Inflammatory macrophage treated with lipopolysaccharide for 1 hour (primary cell): Measurements from ENCODE around the gene SNAP25.

Experiments
- DNase-seq, 2 donors: peaks; one replicate each; pipeline ENCODE4 v3.0.0-alpha.2; 2020 to 2022

SNAP25 gene

DNA sequence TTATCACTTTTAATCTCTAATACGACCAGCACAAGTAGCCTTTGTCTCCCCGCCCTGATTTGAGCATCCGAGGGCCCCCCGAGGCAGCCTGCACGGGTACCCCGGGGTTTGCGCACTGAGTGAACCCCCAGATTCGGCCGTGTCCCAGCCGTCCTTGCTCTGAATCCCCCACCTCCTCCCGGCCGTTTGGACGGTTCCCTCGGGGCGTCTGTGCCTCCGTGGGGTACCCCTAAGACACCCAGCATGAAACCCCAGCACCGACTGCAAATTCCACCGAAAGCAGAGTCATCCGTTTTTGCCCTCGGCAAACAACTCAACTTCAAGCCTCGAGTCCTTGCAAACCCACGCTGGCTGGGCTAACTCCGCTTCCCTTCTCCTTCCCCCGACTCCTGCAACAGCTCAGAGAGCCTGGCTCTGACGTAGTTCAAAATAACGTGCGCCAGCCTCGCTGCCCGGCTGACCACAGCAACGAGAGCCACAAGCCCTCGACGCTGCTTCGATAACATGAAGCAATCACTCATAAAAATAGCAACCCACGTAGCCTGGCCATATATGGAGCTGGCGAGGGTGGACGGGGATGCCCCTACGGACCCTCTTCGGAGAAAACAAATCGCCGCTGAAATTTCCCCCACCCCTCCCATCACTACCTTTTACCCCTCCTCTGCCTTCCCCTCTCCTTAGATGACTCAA is 764 bp upstream of the SNAP25 start:
- DNase-seq: peak; percentile 19 to 55

DNA sequence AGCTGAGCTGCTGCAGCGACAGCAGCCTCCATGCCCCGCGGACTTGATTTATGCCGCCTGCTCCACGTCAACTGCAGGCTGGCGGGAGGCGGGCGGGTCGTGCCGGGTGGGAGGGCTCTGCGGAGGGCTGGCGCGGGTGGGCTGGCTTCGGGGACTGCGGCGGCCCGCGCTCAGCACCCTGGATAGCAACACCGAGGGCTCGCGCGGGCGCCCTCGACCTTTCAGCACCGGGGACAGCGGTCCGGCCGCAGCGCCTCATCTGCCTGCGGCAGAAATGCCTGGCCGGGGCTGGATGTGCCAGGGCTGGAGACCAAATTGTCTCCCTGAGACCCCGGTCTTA is 792 bp downstream of the SNAP25 start:
- peak; percentile 35 to 63 for DNase-seq

DNA sequence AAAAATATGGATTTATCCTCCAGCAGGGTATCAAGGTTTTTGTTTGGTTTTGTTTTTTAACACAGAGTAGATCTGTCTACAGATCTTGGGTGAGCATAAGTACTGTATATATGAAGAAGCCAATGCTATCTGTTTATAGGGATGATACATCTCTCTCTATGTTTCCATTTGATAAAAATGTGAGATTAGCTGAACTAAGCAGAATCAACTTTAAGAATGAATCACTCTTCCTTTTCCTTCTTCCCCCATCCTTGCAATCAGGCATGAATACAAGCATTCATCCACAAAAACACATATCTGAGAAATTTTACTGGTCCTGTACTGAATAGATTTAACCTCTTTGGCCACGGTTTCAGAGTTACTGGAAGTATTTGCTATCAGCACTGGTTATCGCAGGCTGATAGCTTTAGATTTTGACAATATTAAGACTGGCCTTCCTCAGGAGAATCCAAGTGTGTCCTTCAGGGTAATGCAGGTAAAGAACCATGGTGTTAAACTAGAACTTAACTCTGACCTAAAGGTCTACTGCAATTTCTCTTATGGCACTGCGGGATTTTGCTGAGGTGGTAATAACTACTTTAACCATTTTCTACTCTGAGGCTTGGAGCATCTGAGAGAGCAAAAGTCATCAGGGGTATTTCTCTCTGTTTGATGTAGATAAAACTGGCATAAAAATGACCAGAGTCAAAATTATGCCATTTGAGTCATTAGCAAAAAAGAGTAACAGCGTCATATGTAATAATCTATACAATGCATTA is 1.5 kb downstream of the SNAP25 start:
- no peak for DNase-seq

DNA sequence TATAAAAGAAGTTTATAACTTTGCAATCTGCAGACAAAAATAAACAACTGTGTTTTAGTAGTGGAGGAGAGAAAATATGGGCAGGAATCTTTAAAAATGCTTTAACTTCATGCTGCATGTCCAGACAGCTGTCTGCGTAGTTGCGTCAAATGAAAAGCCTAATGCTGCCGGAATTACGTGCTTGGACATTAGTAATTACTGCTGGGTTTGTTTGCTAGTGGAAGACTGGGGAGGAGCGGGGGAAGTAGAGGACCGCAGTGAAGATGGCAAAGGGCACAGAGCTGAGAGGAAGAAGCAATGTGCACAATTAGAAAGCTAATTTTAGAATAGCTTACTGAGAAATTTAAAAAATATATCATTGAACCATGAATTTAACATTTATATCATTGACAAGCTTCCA is 2.4 kb downstream of the SNAP25 start:
- DNase-seq: no peak

DNA sequence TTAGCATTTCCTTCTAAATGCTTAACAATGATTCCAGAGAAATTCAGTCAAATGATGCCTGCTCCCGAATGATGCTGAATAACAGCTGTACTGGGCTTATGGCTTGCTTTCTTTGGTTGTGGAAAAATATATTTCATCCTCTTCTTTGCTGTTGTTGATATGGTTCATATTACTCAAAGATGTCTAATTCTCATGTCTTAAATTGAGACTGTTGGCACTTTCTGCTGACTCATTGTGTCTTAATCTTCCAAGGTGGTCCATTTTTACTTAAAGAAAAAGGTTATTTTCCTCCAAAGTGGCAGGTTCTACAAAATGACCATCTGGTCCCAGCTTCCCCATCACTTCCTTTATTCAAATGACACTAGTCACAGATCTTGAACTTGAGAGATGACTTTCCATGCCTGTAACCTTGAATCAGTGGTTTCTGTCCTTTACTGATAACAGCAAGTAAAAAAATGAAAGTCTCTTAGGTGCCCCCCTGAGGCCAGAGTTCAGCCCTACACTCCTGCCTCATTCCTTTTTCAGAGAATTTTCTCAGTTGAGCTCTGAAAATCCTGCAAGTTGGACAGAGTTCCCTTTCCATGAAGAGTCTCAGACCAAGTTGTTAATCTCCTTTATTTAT is 6.9 kb downstream of the SNAP25 start:
- DNase-seq: no peak

DNA sequence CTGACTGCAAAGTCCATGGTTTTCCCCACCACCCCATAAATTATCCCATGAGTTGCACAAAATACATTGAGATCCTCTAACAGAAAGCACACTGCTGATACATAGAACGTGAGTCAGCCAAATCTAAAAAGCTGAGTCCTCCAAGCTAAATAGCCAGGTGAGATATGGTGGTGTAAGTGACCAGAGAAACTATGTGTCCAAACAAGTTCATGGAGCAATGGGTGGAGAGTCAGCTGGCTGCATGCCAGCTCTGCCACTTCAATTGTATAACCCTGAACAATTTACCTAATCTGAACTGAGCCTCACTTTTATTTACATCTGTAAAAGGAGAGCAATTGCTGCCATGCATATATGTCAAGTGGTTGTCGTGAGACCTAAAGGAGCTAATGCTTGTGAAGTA is 9.7 kb downstream of the SNAP25 start:
- no peak for DNase-seq

DNA sequence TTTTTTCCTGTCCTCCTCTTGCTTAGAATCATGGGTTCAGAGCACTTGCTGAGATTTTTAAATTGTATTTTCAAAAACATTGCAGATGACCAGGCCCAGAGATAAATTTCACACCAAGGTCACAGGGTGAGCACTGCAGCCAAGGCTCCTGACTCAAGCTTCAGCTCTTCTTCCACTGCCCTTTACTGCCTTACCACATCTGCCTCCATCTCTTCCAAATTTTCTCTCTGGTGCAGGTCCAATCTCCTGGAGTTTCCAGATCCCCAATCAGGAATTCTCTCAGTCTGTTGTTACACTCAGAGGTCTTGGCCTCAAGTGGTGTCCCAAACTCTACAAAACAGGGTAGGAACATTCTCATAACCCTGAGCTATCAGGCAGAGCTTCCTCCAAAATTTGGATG is 12.7 kb downstream of the SNAP25 start:
- no peak for DNase-seq

DNA sequence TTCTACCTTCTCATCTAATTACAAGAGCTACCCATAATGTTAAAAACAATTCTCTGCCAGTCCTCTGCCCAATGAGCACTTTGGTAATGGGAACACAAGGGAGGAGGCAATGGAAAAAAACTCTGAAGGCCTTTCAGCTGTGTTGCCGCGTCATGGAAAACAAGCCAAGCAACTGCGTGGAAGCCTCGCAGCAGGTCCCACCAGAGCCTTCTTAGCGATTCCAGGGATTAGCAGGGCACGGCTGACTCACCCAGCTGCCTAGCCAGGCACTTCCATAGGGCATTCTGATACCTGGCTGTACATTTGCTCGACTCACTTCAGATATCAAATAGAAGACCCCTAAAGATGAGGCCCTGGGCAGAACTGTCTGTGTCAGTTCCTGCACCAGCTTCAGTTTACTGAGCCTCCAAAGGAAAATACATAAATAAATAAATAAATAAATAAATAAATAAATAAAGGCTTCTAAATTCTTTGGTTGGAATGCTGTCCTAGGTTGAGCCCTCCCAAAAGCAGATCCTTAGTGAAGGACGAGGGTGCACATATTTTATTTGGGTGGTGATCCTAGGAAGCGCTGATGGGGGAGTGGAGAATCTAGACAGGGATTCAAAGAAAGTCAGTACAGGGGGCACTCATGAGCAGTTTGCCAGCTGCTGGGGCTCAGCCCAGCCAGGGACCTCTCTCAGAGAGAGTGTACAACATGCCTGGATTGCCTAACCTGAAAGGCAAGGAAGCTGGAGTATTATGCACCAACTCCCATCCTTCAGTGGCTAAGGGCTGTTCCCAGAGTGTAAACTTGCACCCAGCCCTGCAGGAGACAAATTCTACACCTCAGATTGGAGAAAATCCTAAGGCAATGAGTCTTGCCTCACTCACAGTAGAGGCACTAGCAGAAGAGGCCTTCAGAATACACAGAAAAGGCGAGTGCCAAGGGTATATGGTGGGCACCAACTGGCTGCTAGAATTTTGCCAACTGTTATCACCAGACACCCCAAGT is 18.2 kb downstream of the SNAP25 start:
- no peak for DNase-seq

DNA sequence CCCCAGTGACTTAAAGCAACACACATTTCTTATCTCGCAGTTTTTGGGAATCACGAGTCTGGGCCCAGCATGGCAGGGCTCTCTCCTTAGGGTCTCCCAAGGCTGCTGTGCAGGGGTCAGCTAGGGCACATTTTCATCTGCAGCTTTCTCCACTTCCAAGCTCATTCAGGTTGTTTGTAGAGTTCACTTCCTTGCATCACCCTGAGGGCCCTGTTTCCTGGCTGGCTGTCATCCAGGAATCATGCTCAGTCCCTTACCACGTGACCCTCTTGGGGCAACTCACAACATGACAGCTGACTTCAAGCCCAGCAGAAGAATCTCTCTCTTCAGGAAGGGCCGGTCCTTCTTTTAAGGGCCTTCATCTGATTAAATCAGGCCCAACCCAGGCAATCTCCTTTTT is 21.3 kb downstream of the SNAP25 start:
- no peak for DNase-seq

DNA sequence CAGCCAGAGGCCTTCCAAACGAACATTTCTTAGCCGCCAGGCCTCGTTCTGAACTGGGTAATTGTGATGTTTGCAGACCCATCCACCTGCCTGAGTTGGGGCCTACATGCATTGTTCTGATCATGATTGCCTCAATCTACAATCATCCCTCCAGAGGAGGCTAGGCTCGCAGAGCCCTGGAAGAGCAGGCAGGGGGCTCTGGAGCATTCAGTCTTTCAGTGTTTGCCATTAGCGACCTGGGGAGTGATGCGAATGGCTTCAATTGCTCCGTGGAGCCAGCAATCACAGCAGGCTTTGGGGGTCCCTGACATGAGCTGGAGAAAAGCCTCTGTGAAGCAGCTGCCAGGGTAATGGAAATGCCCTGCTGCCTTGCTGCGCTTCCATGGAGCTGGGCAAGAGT is 22.0 kb downstream of the SNAP25 start:
- DNase-seq: no peak

DNA sequence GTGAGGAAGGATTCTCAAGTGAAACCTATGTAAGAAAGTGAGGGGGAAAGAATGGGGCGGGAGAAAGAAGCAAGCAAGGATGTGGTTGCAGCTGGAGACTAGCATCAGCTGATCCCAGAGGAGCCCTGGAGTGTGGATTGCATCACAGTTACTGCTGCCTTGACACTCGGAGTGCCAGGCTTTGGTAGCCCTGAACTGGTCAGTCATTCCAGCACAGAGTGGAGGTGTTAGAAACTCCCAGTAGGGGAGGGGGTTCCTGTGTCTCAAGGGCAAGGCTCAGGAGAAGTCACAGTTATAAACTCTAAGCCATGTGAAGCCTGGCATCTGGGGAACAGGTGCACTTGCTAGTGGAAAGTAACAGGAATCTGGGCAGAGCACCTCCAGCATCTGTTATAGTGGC is 23.5 kb downstream of the SNAP25 start:
- DNase-seq: no peak

DNA sequence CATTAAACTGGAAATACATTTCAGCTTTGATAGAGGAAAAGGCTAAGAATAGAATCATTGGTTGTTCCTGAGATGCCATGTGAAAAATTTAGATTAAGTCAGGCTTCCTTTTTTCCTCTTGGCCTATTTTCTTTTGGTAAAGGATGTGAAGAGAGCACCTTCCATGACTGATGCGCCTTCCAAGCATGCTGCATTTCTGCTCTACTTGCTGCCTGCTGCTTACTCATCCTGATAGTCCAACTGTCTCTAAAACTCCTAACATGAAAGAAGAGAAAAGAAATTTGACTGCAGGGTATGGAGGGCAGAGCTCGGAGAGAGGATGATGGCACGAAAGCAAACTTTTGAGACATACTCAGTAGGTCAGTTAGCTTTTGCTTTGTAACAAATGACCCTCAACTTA is 28.8 kb downstream of the SNAP25 start:
- DNase-seq: no peak

DNA sequence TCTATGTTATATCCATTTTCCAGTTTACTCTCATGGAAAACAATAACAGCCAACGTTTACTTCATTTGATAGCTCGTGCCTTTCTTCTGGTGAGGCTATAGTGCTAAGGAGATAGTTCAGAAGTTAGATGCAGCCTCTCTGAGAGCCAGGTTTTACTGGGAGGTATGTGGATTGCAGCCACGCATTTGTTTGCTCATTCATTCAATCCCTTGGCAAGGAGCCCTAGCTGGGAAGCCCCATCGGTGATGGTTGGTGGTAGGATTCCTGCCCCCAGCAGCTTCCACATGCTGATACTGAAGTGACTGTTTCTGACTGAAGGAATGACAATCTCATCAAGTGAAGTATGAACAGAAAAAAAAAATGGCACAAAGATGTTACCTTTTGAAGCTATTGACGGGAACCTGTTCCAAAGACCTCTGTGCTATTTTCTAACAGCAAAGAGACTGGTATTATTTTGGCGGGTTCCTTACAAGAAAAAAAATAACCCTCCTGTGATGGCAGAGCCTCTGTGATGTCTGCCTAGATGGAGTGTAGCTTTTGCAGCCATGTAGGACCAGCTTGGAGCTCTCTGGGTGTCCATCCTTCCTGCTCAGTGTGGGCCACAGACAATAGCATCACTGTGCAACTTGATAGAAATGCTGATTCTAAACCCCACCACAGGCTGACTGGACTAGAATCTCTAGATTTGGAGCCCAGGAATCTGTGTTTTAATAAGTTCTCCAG is 30.6 kb downstream of the SNAP25 start:
- no peak for DNase-seq

DNA sequence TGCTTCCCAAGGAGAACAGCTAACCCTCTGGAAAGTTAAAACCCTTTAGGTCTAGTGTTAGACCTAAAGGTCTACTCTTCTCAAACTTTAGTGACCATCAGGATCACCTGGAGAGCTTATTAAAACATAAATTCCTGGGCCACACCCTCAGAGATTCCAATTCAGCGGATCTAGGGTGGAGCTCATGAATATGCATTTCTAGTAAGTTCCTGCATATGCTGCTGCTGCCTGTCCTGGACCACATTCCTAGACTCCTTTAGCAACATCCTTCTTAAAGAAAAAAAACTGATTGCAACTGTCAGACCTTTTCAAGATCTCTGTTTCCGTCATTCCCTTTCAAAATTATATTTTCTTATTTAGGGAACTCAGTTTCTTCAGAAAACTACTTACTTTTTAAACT is 31.2 kb downstream of the SNAP25 start:
- no peak for DNase-seq

DNA sequence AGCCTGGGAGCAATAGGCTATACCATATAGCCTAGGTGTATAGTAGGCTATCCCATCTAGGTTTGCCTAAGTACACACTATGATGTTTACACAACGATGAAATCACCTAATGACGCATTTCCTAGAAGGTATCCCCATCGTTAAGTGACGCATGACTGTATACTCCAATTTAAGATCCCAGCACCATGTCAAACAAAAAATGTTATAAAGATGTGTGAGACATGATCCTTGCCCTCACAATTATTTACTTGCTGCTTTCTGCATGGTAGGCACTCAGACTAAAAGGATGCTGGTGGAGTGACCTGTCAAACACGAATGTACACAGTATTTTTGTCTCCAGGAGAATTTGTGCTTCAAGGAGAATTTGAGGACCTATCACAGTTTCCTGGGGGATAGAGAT is 32.3 kb downstream of the SNAP25 start:
- no peak for DNase-seq

DNA sequence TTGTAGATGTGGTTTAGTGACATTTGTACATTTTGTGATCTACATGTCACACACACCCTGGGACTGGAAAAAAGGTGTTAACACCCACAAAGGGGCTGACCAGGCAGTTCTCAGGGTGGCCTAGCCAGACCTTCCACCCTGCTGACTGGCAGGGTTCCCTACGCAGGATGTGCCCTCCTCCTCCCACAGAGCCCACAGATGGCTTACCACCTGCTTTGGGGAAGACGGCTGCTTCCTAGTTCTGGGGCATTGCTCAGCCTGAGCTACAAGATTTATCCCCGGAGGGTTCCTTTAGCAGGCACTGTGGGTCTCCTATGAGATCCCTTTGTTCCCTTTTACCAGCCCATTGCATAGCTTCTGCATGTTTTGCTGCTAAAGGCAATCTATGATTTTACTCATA is 35.1 kb downstream of the SNAP25 start:
- peak in 1 of 2 donors; percentile 5 for DNase-seq

DNA sequence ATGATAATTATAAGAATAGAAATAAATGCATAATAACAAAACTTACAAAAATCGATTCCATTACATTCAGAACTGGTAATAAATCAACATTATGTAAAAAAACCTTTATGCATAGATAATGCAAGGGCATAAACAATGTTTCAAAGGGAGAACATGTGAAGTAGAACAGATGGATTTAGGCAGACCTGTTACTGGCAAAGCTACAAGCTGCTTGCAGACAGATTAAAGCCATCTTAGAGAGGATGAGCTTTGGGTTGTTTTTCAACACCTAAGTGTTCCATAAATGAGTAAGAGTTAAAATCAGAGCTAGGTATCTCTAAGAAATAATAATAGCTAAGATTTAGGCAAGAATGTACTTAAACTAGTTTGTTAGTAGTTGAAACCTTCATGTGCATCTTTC is 37.2 kb downstream of the SNAP25 start:
- no peak for DNase-seq

DNA sequence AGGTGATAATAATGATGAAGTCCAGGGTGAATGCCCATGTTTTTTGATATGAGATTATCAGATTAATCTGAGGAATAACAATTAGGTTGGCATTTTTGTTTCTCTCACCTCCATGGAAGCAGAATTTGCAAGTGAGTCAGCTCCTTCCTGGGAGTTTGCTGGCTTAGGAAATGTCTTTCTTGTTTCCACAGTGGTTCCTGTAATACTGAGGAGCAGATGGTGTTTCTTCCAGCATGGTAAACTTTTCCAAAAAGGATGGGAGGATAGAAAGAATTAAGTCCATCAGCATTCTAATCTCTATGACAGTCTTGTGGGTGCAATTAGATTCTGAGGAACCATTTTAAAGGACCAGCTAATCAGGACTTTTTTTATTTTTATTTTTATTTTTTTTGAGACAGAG is 40.5 kb downstream of the SNAP25 start:
- no peak for DNase-seq

DNA sequence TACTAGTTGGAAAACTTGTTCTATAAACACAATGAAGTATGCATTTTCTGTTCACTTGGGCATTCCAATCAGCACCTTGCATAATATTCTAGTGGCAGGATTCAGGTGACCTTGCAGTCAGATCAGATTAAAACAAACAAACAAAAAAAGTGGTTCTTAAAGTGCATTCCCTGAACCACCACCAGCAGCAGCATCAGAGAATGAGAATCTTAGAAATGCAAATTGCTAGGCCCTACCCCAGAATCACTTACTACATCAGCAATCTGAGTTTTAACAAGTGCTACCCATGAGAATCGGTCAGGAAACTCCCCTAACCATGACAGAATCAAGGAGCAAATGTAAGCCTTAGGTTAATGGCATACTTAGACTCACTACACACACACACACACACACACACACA is 41.7 kb downstream of the SNAP25 start:
- no peak for DNase-seq

DNA sequence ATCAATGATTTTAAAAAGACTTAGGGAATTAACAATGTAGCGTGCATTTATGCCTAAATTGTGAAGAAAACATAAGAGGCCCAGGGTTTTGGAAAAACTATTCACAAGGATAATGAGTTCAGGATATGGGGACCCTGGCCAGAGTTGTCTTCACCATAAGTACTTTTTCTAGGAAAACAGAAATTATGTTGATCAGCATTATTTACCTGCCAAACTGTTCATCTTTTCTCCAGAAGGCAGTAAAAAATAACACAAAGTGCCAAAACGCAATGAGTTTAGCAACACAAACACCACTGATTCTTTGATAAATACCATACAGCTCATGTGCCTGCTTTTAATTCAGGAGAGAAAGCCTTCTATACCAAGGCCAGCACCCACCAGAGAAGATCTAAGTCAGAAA is 43.1 kb downstream of the SNAP25 start:
- DNase-seq: no peak

DNA sequence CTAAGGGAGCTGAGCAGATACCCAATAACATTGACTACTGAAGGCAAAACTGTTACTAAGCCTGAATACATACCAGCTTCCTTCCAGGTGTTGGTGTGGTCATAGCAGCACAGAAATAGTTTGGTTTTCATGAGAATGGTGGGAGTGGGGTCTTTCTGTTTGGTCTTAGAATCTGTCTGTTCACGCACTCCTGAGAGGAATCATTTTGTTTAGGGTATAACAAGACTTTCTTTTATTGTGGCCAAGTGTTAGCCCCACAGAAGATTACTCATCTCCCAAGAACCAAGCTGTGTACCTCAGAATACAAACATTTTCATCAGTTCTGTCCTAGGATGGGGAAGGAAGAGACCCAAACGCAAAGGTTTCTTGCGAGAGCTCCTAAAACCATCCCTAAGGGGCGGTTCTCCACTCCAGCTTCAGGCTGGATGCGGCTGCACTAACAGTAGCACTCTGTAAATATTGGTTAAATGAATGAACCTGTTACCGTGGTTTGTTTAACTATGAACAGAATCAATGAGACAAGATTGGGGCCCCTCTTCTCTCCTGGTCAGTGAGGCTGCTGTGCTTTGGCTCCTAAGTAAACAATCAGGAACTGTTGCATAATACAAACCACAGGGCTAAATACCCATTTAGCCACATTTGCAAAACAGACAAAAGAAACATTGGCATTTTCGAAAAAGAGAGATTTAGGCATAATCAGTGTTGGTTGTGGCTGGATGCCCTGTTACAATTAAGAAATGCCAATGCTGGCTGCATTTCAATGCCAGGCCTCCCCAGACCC is 44.9 kb downstream of the SNAP25 start:
- no peak for DNase-seq

DNA sequence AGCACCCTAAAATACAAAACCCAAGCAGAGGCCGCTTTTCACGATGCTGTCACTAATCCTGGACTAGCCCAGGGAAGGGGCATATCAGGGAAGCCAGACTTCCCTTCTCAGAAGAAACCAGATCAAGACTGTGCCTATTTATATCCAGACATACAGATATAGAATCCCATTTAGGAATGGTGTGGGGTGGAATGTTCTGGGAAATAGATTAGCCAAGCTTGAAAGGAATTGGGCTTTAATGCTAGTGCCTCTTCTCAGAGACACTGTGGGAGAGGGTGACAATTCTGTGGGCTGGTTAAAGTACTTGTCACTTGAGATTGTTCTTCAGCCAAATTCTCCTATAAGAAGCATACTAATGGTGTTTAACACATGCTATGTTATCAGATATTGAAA is 45.5 kb downstream of the SNAP25 start:
- DNase-seq: no peak
